DMS 273 treated with DMSO at 0.1 percent for 48 hours (cell line): ENCODE results near the gene SYNE3.
"Not testable (repeated sequence)": the region's sequence is repeated elsewhere in the genome, so short reads cannot be mapped to it uniquely, and the experiment has no call there.

ENCODE experiments used
- DNase-seq: peaks from one replicate; lab custom pipeline; 2025; lab: John Stamatoyannopoulos, UW

SYNE3 gene

DNA sequence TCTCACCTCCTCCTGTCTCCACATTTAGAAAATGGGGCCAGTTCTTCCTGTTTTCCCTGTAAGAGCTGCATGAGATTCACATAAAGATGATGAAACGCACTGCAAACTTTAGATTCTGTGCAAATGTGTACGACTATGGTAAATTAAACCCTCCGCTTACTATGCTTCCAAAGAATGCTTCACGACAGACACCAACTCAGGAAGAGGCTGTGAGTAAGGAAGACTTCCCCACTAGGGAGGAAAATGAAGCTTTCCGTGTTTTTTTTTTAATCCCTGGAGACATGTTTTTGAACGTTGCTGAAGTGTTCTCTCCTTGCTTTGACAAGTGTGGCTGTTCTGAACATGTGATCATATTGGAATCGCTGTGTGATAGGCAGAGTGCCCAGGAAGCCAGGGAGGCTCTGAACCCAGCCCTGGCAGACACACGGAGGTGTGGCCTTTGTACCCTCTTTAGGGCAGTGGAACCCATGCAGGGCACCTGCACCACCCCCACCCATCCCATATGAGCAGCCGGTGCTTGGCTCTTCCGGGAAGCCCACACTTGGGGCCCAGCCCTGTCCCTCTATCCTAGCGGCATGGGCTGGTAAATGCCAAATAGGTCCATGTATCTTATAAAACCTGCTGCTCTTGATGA, 7.5 kb upstream of the SYNE3 start:
- no peak for DNase-seq

DNA sequence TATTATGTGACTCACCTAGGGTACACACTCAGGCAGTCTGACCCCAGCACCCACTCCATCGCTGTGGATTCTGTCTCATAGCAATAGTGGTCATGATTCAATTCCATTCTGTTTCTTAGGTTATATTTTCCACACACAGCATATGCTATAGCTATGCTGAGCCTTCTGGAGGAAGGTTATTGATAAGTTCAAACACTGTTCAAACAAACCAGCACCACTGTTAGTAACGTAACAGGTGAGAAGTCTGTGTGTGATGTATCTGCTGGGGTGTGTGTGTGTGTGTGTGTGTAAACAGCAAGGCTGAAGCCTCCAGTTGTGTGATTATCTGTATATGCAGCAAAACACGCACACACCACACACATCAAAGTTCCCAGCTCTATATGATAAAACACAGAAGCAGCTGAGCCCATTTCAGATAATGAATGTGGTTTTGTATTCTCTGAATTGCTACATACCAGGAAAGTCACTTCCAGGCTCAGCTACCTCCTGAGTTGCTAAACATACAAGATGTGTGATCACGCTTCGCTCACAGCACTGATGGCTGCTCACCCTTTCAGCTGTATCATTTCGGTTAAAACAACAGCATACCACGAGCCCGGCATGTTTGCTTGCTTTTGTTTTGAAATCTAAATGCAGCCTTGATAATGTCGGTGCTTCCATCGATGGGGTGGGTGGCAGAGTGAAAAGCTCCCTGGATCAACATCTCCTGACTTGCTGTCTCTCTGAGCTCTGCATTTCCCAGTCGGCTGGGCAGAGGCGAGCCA, 6.8 kb upstream of the SYNE3 start:
- DNase-seq: no peak

DNA sequence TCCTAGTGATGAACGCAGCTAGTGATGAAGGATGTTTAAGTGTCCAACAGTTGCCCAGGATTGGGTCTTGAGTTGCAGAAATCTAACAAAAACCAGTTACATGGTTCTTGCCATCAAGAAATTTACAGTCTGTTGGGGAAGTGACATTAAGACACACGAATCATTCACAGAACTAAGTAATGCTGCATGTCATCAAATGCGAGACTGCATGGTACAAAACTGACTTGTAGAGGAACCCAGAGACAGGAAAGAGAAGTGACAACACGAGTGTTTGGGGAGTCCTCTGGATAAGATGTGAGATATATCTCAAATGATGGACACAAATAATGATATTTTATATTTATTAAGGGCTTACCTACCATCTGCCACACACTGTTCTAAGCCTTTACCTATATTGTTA, 6.1 kb upstream of the SYNE3 start:
- no peak for DNase-seq

DNA sequence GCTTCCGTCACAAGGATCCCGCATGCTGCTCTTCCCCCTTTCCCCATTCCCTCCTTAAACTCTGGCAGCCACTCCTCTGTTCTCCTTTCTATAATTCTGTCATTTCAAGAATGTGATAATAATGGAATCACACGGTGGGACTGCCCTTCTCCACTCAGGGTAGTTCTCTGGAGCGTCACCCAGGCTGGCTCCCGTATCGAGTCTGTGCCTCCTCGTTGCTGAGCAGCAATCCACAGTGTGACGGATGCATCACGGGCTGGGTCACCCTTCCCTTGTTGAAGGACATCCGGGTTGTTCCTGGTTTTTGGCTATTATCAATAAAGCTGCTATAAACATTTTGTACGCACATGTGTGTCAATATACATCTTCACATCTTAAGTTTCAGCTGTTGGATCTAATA, 5.7 kb upstream of the SYNE3 start:
- DNase-seq: no peak

- no peak for DNase-seq
Observed at GRCh38 chr14:95521001-95521400, 4.6 kb upstream of the SYNE3 start.

DNA sequence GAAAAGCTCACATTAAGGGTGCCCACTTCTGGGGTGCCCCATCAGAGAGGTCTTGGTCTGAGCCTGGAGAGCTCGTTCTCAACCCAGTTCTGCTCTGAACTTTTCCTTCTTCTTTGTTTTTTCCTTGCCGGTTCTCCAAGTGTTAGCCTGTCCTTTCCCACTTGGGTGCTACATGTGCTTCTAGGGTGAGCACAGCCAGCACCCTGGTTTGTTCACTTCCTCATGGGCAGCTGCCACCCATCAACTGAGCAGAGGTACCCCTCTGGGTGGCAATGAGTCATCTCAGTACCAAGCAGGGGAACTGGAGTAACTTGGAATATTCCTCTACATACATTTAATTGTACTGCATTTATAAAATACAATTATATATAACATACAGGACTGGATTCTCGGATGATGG, 3.9 kb upstream of the SYNE3 start:
- DNase-seq: no peak

DNA sequence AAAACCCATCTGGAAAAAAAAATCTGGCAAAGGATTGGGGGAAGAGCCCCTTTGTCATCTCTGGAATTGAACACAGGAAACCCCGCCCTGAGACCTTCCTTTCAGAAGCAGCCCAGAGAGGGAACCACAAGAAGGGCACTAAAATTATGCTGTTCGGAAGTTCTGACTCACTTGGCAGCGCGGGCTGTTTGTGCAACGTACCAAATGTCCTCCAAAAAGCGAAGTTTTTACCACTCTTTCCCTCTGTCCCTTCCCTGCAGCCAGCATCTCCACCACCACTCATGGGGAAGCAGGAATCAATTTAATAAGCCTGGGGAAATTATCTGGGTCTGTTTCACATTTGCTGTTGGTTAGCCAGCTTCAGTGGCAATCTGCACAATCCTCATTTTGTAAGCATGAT, 3.2 kb upstream of the SYNE3 start:
- no peak for DNase-seq

DNA sequence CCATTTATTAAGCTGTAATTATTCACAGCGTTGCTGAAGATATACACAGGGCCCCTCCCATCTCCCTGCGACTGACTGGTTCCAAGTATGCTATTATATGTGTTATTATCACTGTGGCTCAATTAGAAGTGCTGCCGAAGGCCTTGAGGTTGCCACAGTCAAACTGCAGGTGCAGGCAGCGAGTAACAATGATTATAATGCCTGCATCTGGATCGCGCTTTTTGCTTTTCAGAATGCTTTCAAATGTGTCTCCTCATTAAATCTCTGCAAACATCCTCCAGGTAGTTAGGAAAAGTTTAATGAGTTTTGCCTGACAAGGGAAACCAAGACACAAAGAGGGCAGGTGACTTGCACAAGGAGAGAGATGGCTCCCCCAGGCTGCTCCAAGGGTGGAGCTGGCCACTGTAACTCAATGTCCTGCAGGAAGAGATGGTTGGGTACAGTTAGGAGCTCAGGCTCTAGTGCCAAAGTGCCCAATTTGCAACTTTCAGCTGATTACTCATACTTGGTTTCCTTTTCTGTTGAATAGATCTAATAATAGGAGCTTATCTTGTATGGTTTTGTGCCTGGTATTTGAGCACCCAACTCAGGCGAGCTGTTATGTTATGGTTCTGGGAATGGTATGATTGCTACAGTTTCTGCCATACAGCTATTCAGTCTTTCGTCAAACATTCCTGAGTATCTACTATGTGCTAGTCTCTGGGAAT, 1.7 kb upstream of the SYNE3 start:
- no peak for DNase-seq

GRCh38 chr14:95515596-95516552, 576 bp downstream of the SYNE3 start:
- no peak for DNase-seq

GRCh38 chr14:95515080-95515489, 1.4 kb downstream of the SYNE3 start:
- DNase-seq: no peak

DNA sequence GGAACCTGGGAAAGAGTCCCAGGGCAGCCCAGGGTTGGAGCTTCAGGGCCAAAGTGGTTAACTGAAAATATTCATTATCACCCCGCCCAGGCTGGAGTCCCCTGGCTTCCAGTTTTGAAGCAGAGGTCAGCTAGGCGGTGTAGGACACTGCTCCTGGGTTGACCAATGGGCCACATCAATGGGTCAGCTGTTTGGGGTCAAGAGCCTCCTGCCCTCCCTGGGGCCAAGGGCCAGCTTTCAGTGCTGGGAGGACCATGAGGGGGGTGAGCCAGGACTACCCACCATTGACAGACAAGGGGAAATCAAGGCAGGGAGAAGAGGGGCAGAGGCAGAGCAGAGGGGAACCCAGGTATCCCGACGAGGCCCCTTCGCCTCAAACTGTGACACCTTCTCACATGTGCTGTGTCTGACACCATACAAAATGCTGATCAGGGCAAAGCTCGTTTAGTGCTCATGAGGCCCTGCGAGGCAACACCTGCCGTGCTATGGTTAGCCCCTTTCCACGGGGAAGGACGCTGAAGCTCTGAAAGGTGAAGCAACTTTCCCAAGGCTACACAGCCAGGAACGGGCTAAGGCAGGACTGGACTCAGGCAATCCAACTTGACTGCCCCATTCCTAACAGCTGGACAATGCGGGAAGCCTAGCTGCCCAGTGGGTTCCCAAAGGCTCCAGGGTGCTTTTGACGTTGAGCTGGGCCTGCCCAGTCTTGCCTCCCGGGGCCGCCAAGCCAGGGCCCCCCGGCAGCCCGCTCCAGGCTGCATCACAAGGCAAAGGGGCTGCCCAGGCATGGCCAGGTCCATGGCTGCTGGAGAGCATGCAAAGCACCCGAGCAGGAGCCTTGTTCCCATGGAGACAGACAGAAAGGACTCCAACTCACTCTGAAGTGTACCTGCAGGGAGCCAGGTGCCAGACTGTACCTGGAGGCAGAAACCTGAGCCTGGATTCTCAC, 2.0 kb downstream of the SYNE3 start:
- DNase-seq: no peak

DNA sequence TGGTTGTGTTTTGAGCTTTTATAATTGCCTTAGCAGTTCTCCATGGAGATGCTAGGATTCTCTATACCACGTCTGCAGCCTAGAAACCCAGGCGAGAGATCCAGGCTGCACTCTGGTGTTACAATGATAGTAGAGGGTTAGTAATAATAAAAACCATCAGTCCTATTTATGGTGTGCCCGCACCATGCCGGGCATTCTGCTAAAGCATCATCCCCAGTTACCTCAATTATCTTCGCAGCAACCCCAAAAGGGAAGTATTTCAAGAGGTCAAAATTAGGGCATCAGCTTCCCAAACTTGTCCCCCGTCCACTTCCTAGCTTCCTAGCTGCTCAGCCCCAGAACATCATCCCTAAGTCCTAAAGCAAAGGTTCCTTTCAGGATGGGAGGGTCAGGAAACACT, 3.2 kb downstream of the SYNE3 start:
- DNase-seq: no peak

- no peak for DNase-seq
Observed at GRCh38 chr14:95511687-95512086, 4.8 kb downstream of the SYNE3 start.

GRCh38 chr14:95510804-95511203, 5.6 kb downstream of the SYNE3 start:
- DNase-seq: no peak

GRCh38 chr14:95510344-95510743, 6.1 kb downstream of the SYNE3 start:
- not testable (repeated sequence) for DNase-seq

- DNase-seq: no peak
Observed at GRCh38 chr14:95509495-95509894, 7.0 kb downstream of the SYNE3 start.

- DNase-seq: no peak
Observed at GRCh38 chr14:95508377-95508776, 8.1 kb downstream of the SYNE3 start.

DNA sequence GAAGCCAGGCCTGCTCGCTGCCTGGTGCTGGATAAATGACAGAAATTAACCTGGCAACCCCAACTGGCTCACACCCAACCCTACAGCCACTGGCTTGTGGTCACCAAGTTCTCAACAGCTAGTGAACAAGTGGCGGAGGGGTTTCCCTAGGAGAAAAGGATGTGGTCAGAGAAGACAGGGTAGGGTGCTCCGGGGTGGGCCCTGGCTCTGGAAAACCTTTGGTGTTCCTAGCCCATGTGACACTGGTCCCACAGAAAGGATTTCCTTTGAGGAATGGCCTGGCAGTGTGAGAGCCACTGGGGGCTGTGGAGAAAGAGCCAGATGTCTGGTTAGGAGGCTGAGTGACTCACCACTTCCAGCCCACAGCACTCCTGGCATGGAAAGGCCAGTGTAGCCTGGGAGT, 8.7 kb downstream of the SYNE3 start:
- DNase-seq: no peak

DNA sequence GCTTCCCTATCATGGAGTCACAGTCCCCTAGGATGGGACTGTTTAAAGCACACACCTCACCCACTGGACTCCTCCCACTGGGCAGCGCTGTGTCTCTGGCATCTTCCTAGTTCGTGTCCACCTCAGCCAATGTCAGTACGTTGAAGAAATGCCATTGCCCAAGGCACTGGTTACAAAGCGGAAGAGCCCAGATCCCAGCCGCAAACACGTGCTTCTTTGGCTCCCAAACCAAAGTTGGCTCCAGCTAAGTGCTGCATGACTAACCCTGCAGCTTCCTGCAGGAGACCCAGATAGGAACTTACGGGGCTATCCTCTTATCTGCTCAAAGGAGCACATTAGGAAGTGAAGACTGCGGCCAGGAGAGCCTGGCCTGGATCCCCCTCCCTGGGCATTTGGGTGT, 9.3 kb downstream of the SYNE3 start:
- DNase-seq: no peak

DNA sequence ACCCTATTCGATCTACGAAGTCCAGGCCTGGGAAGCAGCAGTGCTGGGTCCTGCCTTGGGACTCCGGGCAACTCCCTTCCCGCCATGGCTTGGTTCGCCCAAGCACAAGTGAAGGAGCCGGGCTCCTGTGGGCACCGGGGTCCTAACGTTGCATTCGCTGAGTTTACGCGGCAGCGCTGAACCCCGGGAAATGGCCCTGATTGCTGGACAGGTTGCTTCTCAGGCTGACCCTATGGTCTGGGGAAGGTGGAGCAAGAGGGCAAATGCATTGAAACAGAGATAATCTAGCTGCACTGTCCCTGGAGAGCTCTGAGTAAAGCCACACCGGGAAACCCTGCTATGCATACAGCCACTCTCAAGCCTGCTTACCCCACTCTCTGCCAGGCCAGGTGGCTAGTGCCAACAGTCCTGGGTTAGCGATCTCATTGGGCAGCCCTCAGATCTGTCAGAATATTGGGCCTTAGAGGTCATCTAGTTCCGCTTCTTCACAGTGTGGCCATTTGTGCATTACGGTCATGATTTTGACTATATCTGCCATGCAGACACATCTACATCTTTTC, 11.3 kb downstream of the SYNE3 start:
- no peak for DNase-seq
